SU-DHL-6 (cell line): Measurements from ENCODE around the gene IFT122.

Source experiments
- CTCF ChIP-seq: fragments of 200-600 bp; sonication (generic); IDR thresholded peaks from one replicate; pipeline ENCODE4 v1.5.1; 2017; ENCODE audit warnings: antibody characterized with exemption, mild to moderate bottlenecking, low read length, moderate library complexity; ENCODE audit not compliant: insufficient read depth, poor library complexity, severe bottlenecking
- EZH2phosphoT487 ChIP-seq: fragments of 200-600 bp; sonication (generic), shearing (Covaris generic); conservative IDR thresholded peaks from 2 replicates; pipeline ENCODE4 v1.6.1; 2018; ENCODE audit warnings: mild to moderate bottlenecking, antibody characterized with exemption, low read length, moderate library complexity, mixed read lengths

DNA sequence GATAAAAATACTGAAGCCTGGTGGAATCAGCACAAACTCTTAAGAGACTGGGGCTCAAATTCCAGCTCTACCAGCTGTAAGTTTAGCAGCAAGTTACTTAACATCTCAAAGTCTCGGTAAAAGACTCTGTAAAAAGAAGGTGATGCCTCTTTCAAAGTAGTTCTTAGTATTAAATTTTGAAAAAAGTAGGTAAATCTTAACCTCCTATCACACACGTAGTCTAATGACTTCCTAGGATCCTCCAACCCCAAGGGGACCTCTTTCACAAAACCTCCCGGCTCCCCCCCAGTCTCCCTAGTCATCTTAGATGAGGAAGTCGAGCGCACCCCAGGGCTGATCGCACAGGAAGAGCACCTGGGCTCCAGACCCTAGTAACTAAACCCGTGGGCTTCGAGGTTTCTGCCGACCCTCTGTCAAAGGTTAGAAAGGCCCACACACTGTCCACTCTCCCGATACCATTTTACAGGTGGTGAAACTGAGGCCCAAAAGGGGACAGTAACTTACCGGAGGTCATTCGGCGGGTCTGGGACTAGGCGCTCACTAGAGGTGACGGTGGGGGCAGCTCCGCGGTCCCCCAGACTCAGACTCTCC lies 703 bp upstream of the IFT122 start:
- TF ChIP-seq CTCF (no peak), EZH2phosphoT487 (no peak)
